Transverse colon (tissue), 4 donors: ENCODE results near the gene PDE6A. TPM values are rescaled to one million over a fixed set of nuclear protein-coding genes. Genes with fewer than 3 reads are reported as not detected.

Source experiments
- DNase-seq: peaks from one replicate; pipeline ENCODE4 v3.0.0-alpha.2; 2019
- H3K27ac ChIP-seq, 4 donors: fragments of 200-600 bp; sonication (generic); 2 replicates each; pipeline ENCODE4 v1.5.1; 2016 to 2018; ENCODE audit warnings: inconsistent platforms in 4 of 4
- H3K27me3 ChIP-seq: fragments of 200-600 bp; sonication (generic); 2 replicates; pipeline ENCODE4 v1.5.1; 2017; ENCODE audit warnings: inconsistent platforms
- H3K36me3 ChIP-seq, 4 donors: fragments of 200-600 bp; sonication (generic); 2 replicates each; pipeline ENCODE4 v1.5.1; 2017 to 2019; ENCODE audit warnings: inconsistent platforms in 4 of 4
- H3K4me1 ChIP-seq, 4 donors: fragments of 200-600 bp; sonication (generic); 2 replicates each; pipeline ENCODE4 v1.5.1; 2017 to 2020; ENCODE audit warnings: inconsistent platforms in 4 of 4
- H3K4me3 ChIP-seq, 4 donors: fragments of 200-600 bp; sonication (generic); 1 replicate in 1 of 4; 2 replicates in 3 of 4; pipeline versions ENCODE4 v1.5.1 to v1.6.1; 2017 to 2019; ENCODE audit warnings: inconsistent platforms in 4 of 4
- H3K9me3 ChIP-seq, 2 donors: fragments of 200-600 bp; sonication (generic); 2 replicates each; pipeline ENCODE4 v1.5.1; 2017 to 2019; ENCODE audit warnings: inconsistent platforms in 2 of 2
- EP300 ChIP-seq: sonication (generic); formaldehyde crosslinking; IDR thresholded peaks from one replicate; pipeline ENCODE4 v1.6.1; 2017; ENCODE audit warnings: antibody characterized with exemption, low read depth
- POLR2A ChIP-seq: fragments of 450-650 bp; IDR thresholded peaks from one replicate; pipeline ENCODE4 v1.6.1; 2016; ENCODE audit warnings: antibody characterized with exemption, mild to moderate bottlenecking, moderate library complexity
- POLR2AphosphoS5 ChIP-seq, 3 donors: sonication (generic); formaldehyde crosslinking; IDR thresholded peaks; one replicate each; pipeline ENCODE4 v1.6.1; 2016; ENCODE audit warnings: antibody characterized with exemption in 3 of 3
- WGBS, 2 donors: methylation state at CpG; one replicate each; pipeline ENCODE4 v1.1.5; 2018; ENCODE audit warnings: low coverage in 1 of 2; 5-methylcytosine and 5-hydroxymethylcytosine counted together
- in situ Hi-C, 4 donors: fragments of 200-750 bp; cut with MboI; loops; one replicate each; pipeline versions ENCODE4 v1.15.0 to v1.15.1; 2017; ENCODE audit warnings: low sequenced_read_pairs in 3 of 4, low pct_ligation_motif_present in 1 of 4, low pct_unique_long_range_greater_than_20kb in 1 of 4
- intact Hi-C: fragments of 100-400 bp; cut with DNase I; formaldehyde crosslinking; loops from one replicate; pipeline ENCODE4 v1.15.1; 2023; ENCODE audit warnings: low total_unique reads
- total RNA-seq, 4 donors: library from RNA; depleted of rRNA; stranded (reverse); fragments of >200 nt; gene quantifications; one replicate each; pipeline ENCODE4 v1.1.0, GENCODE V29; 2016
- TF ChIP-seq, protein P1 (sequence below), 5 experiments: fragments of 200-600 bp in 3 of 5; fragments of 450-650 bp in 2 of 5; sonication (generic) in 3 of 5; IDR thresholded peaks; 1 replicate in 2 of 5; 2 replicates in 3 of 5; pipeline ENCODE4 v1.5.1; 2016 to 2017; ENCODE audit warnings: antibody characterized with exemption in 5 of 5, inconsistent platforms in 3 of 5, mild to moderate bottlenecking in 2 of 5, moderate library complexity in 1 of 5

The PDE6A gene
- total RNA-seq, 4 donors from 2014 or later = 1.2 to 6.5 (median 3.5) TPM

DNA sequence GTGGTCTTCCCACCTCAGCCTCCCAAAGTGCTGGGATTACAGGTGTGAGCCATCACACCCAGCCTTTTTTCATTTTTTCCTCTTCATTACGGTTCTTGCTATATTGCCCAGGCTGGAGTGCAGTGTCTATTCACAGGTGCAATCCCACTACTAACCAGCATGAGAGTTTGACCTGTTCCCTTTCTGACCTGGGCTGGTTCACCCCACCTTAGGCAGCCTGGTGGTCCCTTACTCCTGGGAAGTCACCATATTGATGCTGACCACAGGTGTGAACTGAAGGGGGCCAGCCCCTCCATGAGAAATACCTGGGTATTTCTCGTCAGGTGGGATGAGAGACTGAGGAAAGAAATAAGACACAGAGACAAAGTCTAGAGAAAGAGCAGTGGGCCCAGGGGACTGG lies 2.4 kb downstream of the PDE6A start:
- Histone ChIP-seq H3K4me3 (no peak overlapping the region), H3K27ac (peak overlapping the region; percentile 43 to 80 (median 67)), H3K4me1 (peaks cover 22 to 80% (median 61%) of the 10 kb centered on the region in 4 donors), H3K36me3 (no peaks in the 10 kb centered on the region), H3K9me3 (no peaks in the 10 kb centered on the region), H3K27me3 (no peaks in the 10 kb centered on the region)
- intact Hi-C loops = no loop called here
- in situ Hi-C loops = no loop called here
- WGBS, 2 donors = 74 to 80% methylated on average over 1 to 2 of the region's 2 CpGs
- TF ChIP-seq EP300 = no peak
- TF ChIP-seq, protein P1, sequence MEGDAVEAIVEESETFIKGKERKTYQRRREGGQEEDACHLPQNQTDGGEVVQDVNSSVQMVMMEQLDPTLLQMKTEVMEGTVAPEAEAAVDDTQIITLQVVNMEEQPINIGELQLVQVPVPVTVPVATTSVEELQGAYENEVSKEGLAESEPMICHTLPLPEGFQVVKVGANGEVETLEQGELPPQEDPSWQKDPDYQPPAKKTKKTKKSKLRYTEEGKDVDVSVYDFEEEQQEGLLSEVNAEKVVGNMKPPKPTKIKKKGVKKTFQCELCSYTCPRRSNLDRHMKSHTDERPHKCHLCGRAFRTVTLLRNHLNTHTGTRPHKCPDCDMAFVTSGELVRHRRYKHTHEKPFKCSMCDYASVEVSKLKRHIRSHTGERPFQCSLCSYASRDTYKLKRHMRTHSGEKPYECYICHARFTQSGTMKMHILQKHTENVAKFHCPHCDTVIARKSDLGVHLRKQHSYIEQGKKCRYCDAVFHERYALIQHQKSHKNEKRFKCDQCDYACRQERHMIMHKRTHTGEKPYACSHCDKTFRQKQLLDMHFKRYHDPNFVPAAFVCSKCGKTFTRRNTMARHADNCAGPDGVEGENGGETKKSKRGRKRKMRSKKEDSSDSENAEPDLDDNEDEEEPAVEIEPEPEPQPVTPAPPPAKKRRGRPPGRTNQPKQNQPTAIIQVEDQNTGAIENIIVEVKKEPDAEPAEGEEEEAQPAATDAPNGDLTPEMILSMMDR (IDR thresholded peaks at IDR 0.05) = peak in 2 of 5 experiments; percentile 7 to 53
- no peak for DNase-seq

DNA sequence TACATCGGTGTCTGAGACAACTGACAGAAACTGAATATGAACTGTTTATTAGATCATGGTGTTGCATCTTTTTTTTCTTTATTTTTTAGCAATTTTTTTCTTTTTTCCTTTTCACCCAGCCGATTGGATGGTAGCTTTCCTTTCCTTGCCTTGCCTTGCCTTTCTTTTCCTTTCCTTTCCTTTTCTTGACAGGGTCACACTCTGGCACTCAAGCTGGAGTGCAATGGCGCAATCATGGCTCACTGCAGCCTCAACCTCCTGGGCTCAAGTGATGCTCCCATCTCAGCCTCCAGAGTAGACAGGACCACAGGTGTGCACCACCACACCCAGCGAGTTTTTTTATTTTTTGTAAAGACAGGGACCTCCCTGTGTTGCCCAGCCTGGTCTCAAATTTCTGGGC lies 2.8 kb downstream of the PDE6A start:
- in situ Hi-C loops (no loop called here), intact Hi-C loops (no loop called here)
- H3K27ac ChIP-seq = peak overlapping the region; percentile 43 to 80 (median 67)
- no peak for DNase-seq
- H3K4me3 ChIP-seq = no peak overlapping the region
- WGBS, 2 donors = 64 to 80% methylated on average over 2 to 4 of the region's 4 CpGs
- no peaks in the 10 kb centered on the region for H3K36me3 ChIP-seq
- no peaks in the 10 kb centered on the region for H3K9me3 ChIP-seq
- no peaks in the 10 kb centered on the region for H3K27me3 ChIP-seq
- TF ChIP-seq EP300 (no peak), POLR2A (no peak), POLR2AphosphoS5 (IDR thresholded peaks at IDR 0.05) (no peak)
- TF ChIP-seq, protein P1 (IDR thresholded peaks at IDR 0.05) = no peak
- peaks cover 19 to 80% (median 60%) of the 10 kb centered on the region in 4 donors for H3K4me1 ChIP-seq

DNA sequence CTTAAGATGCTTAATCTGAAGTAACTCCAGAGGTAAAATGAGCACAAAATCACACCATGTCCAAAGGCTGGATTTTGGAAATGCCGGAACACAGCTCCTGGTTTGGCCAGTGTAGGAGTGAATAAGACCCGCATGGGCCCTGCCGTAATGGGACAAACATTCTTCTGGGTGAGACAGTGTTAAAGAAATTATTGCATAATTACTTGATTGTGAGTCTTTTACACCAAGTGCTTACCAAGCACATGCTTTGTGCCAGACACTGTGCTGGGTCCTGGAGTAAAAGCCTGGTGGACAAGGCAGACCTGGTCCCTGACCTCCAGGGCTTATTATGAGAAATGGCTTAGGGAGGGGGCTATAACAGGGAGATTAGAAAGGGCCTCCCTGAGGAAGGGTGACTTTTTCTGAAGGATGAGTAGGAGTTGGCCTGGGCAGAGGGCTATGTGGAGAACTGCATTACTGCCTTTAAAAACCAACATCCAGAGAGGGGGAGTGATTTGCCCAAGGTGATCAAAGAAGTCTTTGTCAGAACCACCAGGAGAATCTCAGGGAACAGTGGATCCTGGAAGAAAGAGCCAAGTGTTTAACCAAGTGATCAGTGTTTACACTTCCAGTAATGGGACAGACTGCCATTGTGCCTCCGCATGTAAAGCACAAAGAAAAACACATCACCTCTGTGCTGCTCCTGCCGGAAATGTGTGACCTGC lies 3.5 kb downstream of the PDE6A start:
- no peaks in the 10 kb centered on the region for H3K9me3 ChIP-seq
- in situ Hi-C loops = no loop called here
- 80 to 85% methylated on average over 3 to 5 of the region's 5 CpGs for WGBS, 2 donors
- H3K27ac ChIP-seq = peak overlapping the region; percentile 27 to 58 (median 49)
- no peak for DNase-seq
- intact Hi-C loops = no loop called here
- H3K27me3 ChIP-seq = no peaks in the 10 kb centered on the region
- TF ChIP-seq, protein P1 (IDR thresholded peaks at IDR 0.05) = no peak
- no peak for TF ChIP-seq POLR2A
- no peak for TF ChIP-seq POLR2AphosphoS5 (IDR thresholded peaks at IDR 0.05)
- no peak for TF ChIP-seq EP300
- H3K4me1 ChIP-seq = peaks cover 14 to 74% (median 57%) of the 10 kb centered on the region in 4 donors
- H3K4me3 ChIP-seq = no peak overlapping the region
- H3K36me3 ChIP-seq = no peaks in the 10 kb centered on the region

DNA sequence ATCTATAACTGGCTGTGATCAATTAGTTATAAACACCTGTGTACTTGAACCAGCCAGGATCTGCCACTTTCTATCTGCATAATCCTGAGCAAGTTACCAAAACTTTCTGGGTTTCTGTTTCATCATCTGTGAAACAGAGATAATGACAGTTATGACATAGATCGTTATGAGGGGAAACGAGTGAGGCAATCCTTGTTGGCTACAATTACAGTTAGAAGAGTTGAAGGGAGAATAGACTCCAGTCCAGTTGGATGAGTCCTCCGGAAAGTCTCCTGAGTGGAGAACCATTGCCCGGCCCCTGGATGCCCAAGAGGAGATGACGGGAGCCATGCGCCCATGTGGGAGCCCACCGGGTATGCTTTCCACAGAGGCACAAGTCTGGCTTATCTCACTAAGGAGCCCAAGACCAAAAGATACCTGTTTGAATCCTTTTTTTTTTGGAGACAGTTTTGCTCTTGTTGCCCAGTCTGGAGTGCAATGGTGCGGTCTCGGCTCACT lies 4.5 kb downstream of the PDE6A start:
- no peak for DNase-seq
- intact Hi-C loops = no loop called here
- TF ChIP-seq POLR2AphosphoS5 (IDR thresholded peaks at IDR 0.05) = no peak
- TF ChIP-seq, protein P1 (IDR thresholded peaks at IDR 0.05) = no peak
- TF ChIP-seq POLR2A = no peak
- no peak for TF ChIP-seq EP300
- Histone ChIP-seq H3K27me3 (no peaks in the 10 kb centered on the region), H3K4me1 (peaks cover 14 to 70% (median 51%) of the 10 kb centered on the region in 4 donors), H3K36me3 (no peaks in the 10 kb centered on the region), H3K27ac (peak overlapping the region; percentile 27 to 63 (median 56)), H3K4me3 (no peak overlapping the region), H3K9me3 (no peaks in the 10 kb centered on the region)
- in situ Hi-C loops = no loop called here
- 72 to 84% methylated on average over 9 of the region's 9 CpGs for WGBS, 2 donors
